ENCODE measurements around the gene DLL3.
"Not testable (repeated sequence)": the region's sequence is repeated elsewhere in the genome, so short reads cannot be mapped to it uniquely, and the experiment has no call there.

DLL3 gene

GRCh38 chr19:39498798-39499642 is at the start of gene DLL3:
Gene DLL3 (plus strand): TSS chr19:39498947. CDS start chr19:39498975, 28 bp downstream.
- DNase-seq (ENCODE audit: extremely low read depth, low read depth), result no peak
- H3K4me3 ChIP-seq (replicated peaks; ENCODE audit: low read depth, low read length), result peak within 1 kb of the TSS; percentile 25
- TF ChIP-seq CTCF (IDR thresholded peaks at IDR 0.05; ENCODE audit: low read depth, low read length, missing control alignments), result no peak

GRCh38 chr19:39449116-39449797 is 49.5 kb upstream of the DLL3 start:
- no peak overlapping the region for H3K4me3 ChIP-seq (replicated peaks; ENCODE audit: low read depth, low read length)
- DNase-seq (ENCODE audit: extremely low read depth, low read depth), result no peak
- no peak for TF ChIP-seq CTCF (IDR thresholded peaks at IDR 0.05; ENCODE audit: low read depth, low read length, missing control alignments)

GRCh38 chr19:39451257-39451656 is 47.5 kb upstream of the DLL3 start:
- not testable (repeated sequence) for H3K4me3 ChIP-seq (replicated peaks; ENCODE audit: low read depth, low read length)

GRCh38 chr19:39463403-39463802 is 35.3 kb upstream of the DLL3 start:
- DNase-seq (ENCODE audit: extremely low read depth, low read depth), result no peak
- no peak for TF ChIP-seq CTCF (IDR thresholded peaks at IDR 0.05; ENCODE audit: low read depth, low read length, missing control alignments)
- no peak overlapping the region for H3K4me3 ChIP-seq (replicated peaks; ENCODE audit: low read depth, low read length)

More at GRCh38 chr19:39451257-39451656, 47.5 kb upstream of the DLL3 start:
- DNase-seq (ENCODE audit: extremely low read depth, low read depth), result not testable (repeated sequence)

GRCh38 chr19:39465956-39466747 is 32.6 kb upstream of the DLL3 start:
- DNase-seq (ENCODE audit: extremely low read depth, low read depth), result no peak
- no peak for TF ChIP-seq CTCF (IDR thresholded peaks at IDR 0.05; ENCODE audit: low read depth, low read length, missing control alignments)

GRCh38 chr19:39467941-39468340 is 30.8 kb upstream of the DLL3 start:
- no peak overlapping the region for H3K4me3 ChIP-seq (replicated peaks; ENCODE audit: low read depth, low read length)
- no peak for DNase-seq (ENCODE audit: extremely low read depth, low read depth)

More at GRCh38 chr19:39465956-39466747, 32.6 kb upstream of the DLL3 start:
- no peak overlapping the region for H3K4me3 ChIP-seq (replicated peaks; ENCODE audit: low read depth, low read length)

More at GRCh38 chr19:39467941-39468340, 30.8 kb upstream of the DLL3 start:
- TF ChIP-seq CTCF (IDR thresholded peaks at IDR 0.05; ENCODE audit: low read depth, low read length, missing control alignments), result no peak

Data from HFF-Myc (cell line).